ENCODE results near the gene CDK6. TPM values are rescaled to one million over a fixed set of nuclear protein-coding genes. Genes with fewer than 3 reads are reported as not detected.

CDK6 gene
- total RNA-seq, 1 experiment from 2014 or later, result 175 TPM

DNA sequence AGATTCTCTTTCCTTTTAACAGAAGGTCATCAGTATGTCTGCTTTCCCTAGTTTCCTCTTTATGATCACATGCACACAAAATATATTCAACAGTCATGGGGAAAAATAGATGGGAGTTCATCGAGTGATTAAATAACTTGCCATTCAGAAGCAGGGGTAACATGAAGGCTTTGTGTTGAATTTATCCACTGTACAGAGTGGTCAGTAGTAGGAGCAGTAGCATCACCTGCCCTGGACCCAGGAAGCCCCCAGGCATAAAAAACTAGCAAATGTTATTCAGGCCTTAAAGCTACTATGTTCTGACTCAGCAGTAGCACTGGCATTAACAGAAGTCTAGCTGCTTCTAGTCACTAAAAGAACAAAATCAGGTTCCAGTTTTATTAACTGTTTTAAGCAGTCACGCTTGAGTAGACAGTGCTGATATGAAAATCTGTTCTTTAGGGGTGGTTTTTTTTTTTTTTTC, 214.8 kb downstream of the CDK6 start:
- Mint-ChIP-seq H3K27me3 (ENCODE audit: insufficient read depth, unreplicated experiment) (no peaks in the 10 kb centered on the region), H3K36me3 (ENCODE audit: insufficient read depth, unreplicated experiment) (peaks cover 61% of the 10 kb centered on the region), H3K4me3 (ENCODE audit: unreplicated experiment) (no peak overlapping the region), H3K4me1 (ENCODE audit: low read depth, unreplicated experiment) (peaks cover 7% of the 10 kb centered on the region), H3K9me3 (ENCODE audit: unreplicated experiment) (no peaks in the 10 kb centered on the region), H3K27ac (ENCODE audit: unreplicated experiment) (peak overlapping the region; percentile 13)
- BruUV-seq (replicated peaks), result no TSS peak
- H3K36me3 ChIP-seq (ENCODE audit: control insufficient read depth, insufficient read depth, low read length), result peaks cover 1% of the 10 kb centered on the region; the same call in 1 of the 2 replicates
- no peaks in the 10 kb centered on the region for H3K9me3 ChIP-seq
- ChIA-PET POLR2A (no interaction called here), CTCF (no interaction called here)
- no peaks in the 10 kb centered on the region for H3K27me3 ChIP-seq (replicated peaks; ENCODE audit: control insufficient read depth, insufficient read depth, low read length)
- H3K4me1 ChIP-seq, result no peaks in the 10 kb centered on the region
- H3K4me3 ChIP-seq (ENCODE audit: low read depth, low read length), result no peak overlapping the region
- TF ChIP-seq, protein P1, sequence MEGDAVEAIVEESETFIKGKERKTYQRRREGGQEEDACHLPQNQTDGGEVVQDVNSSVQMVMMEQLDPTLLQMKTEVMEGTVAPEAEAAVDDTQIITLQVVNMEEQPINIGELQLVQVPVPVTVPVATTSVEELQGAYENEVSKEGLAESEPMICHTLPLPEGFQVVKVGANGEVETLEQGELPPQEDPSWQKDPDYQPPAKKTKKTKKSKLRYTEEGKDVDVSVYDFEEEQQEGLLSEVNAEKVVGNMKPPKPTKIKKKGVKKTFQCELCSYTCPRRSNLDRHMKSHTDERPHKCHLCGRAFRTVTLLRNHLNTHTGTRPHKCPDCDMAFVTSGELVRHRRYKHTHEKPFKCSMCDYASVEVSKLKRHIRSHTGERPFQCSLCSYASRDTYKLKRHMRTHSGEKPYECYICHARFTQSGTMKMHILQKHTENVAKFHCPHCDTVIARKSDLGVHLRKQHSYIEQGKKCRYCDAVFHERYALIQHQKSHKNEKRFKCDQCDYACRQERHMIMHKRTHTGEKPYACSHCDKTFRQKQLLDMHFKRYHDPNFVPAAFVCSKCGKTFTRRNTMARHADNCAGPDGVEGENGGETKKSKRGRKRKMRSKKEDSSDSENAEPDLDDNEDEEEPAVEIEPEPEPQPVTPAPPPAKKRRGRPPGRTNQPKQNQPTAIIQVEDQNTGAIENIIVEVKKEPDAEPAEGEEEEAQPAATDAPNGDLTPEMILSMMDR (IDR thresholded peaks at IDR 0.05; ENCODE audit: insufficient read depth in 1 of 2, low read depth in 1 of 2, low read length in 1 of 2, severe bottlenecking in 1 of 2, unreplicated experiment in 1 of 2), result no peak
- intact Hi-C loops (cut with micrococcal nuclease; ENCODE audit: unreplicated experiment), result loop anchor here (1.0 kb wide), 6 partner anchors 24 to 434 kb away; no protein-coding TSS in a partner anchor
- DNase-seq, result no peak

DNA sequence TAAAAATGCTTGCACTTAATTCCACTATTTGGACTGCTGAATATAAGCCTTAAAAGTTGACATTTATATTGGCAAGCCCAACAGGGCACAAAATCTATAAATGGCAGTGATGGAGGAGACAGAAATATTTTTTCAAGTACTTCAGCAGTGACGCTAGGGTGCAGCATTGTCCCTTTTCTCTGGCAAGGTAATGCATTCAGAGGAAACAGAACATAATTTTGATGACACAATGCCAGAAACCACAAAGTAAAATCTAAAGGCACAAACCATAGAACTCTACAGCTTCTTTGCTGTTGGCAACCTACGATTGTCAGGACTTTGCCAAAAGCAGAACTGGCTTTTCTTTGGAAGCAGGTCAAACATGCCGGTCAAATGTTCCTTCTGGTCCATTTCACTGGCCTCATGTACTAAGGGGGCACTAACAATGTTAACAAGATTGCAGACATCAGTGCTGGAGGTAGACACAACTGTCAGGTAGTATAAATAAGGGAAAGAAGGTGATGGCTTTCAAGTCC, 215.3 kb downstream of the CDK6 start:
- BruUV-seq (replicated peaks), result no TSS peak
- Mint-ChIP-seq H3K4me3 (ENCODE audit: unreplicated experiment) (no peak overlapping the region), H3K27ac (ENCODE audit: unreplicated experiment) (peak overlapping the region; percentile 13), H3K36me3 (ENCODE audit: insufficient read depth, unreplicated experiment) (peaks cover 66% of the 10 kb centered on the region), H3K27me3 (ENCODE audit: insufficient read depth, unreplicated experiment) (no peaks in the 10 kb centered on the region), H3K9me3 (ENCODE audit: unreplicated experiment) (no peaks in the 10 kb centered on the region), H3K4me1 (ENCODE audit: low read depth, unreplicated experiment) (peaks cover 7% of the 10 kb centered on the region)
- no peaks in the 10 kb centered on the region for H3K4me1 ChIP-seq
- peaks cover 1% of the 10 kb centered on the region; the same call in 1 of the 2 replicates for H3K36me3 ChIP-seq (ENCODE audit: control insufficient read depth, insufficient read depth, low read length)
- intact Hi-C loops (cut with micrococcal nuclease; ENCODE audit: unreplicated experiment), result loop anchor here (1.0 kb wide), 6 partner anchors 24 to 434 kb away; no protein-coding TSS in a partner anchor
- TF ChIP-seq, protein P1 (IDR thresholded peaks at IDR 0.05; ENCODE audit: insufficient read depth in 1 of 2, low read depth in 1 of 2, low read length in 1 of 2, severe bottlenecking in 1 of 2, unreplicated experiment in 1 of 2), result peak; percentile 66 to 68
- DNase-seq, result peak; percentile 60 to 69
- H3K27me3 ChIP-seq (replicated peaks; ENCODE audit: control insufficient read depth, insufficient read depth, low read length), result no peaks in the 10 kb centered on the region
- H3K4me3 ChIP-seq (ENCODE audit: low read depth, low read length), result no peak overlapping the region
- POLR2A ChIA-PET, result no interaction called here
- H3K9me3 ChIP-seq, result no peaks in the 10 kb centered on the region
- CTCF ChIA-PET, result no interaction called here

DNA sequence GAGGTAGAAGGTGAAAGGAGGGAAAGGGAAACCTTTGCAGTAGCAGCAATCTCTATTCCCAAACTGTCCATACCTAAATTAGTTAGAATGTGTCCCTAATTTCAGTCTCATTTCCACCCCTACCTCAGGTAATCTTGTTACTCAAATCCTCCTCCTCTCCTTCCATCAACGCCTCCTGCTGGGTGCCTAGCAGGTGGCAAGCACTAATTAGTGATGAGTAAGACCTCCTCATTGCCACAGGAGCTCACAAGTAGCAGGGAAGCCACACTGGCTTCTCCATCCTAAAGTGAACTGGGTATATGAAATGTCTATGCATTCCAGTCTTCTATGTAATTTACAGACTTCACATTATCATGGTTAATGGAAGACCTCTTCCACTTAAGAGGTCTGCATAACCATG, 220.5 kb downstream of the CDK6 start:
- Mint-ChIP-seq H3K4me1 (ENCODE audit: low read depth, unreplicated experiment) (peaks cover under 1% of the 10 kb centered on the region), H3K36me3 (ENCODE audit: insufficient read depth, unreplicated experiment) (peaks cover 74% of the 10 kb centered on the region), H3K9me3 (ENCODE audit: unreplicated experiment) (no peaks in the 10 kb centered on the region), H3K27me3 (ENCODE audit: insufficient read depth, unreplicated experiment) (no peaks in the 10 kb centered on the region), H3K4me3 (ENCODE audit: unreplicated experiment) (no peak overlapping the region), H3K27ac (ENCODE audit: unreplicated experiment) (no peak overlapping the region)
- CTCF ChIA-PET, result no interaction called here
- Histone ChIP-seq H3K4me1 (no peaks in the 10 kb centered on the region), H3K36me3 (ENCODE audit: control insufficient read depth, insufficient read depth, low read length) (peaks cover 3% of the 10 kb centered on the region; the same call in 1 of the 2 replicates), H3K9me3 (no peaks in the 10 kb centered on the region), H3K27me3 (replicated peaks; ENCODE audit: control insufficient read depth, insufficient read depth, low read length) (no peaks in the 10 kb centered on the region), H3K4me3 (ENCODE audit: low read depth, low read length) (no peak overlapping the region)
- POLR2A ChIA-PET, result no interaction called here
- TF ChIP-seq, protein P1 (IDR thresholded peaks at IDR 0.05; ENCODE audit: insufficient read depth in 1 of 2, low read depth in 1 of 2, low read length in 1 of 2, severe bottlenecking in 1 of 2, unreplicated experiment in 1 of 2), result no peak
- no TSS peak for BruUV-seq (replicated peaks)
- no peak for DNase-seq
- intact Hi-C loops (cut with micrococcal nuclease; ENCODE audit: unreplicated experiment), result no loop called here
